ENCODE results near the gene RAB4B. TPM values are rescaled to one million over a fixed set of nuclear protein-coding genes. Genes with fewer than 3 reads are reported as not detected.
"Not testable (repeated sequence)": the region's sequence is repeated elsewhere in the genome, so short reads cannot be mapped to it uniquely, and the experiment has no call there.

Gene RAB4B
- total RNA-seq, 2 donors from 2014 or later, result 65.9 to 67.9 TPM

GRCh38 chr19:40775632-40776022, 2.4 kb upstream of the RAB4B start:
- ATAC-seq (no peak), DNase-seq (no peak)
- intact Hi-C loops (cut with DNase I, micrococcal nuclease), result no loop called here

GRCh38 chr19:40776364-40776763, 1.7 kb upstream of the RAB4B start:
- no peak for DNase-seq
- intact Hi-C loops (cut with DNase I, micrococcal nuclease), result no loop called here
- ATAC-seq, result no peak

GRCh38 chr19:40776932-40777644, 959 bp upstream of the RAB4B start:
- DNase-seq (peak; percentile 90 to 92), ATAC-seq (peak; percentile 77)
- intact Hi-C loops (cut with DNase I, micrococcal nuclease), result no loop called here

GRCh38 chr19:40777645-40777936, 456 bp upstream of the RAB4B start:
- ATAC-seq, result no peak
- DNase-seq, result no peak
- intact Hi-C loops (cut with DNase I, micrococcal nuclease), result no loop called here

GRCh38 chr19:40778706-40779284, 748 bp downstream of the RAB4B start:
- intact Hi-C loops (cut with DNase I, micrococcal nuclease), result no loop called here
- ATAC-seq, result no peak
- DNase-seq, result no peak

GRCh38 chr19:40780582-40780981, 2.5 kb downstream of the RAB4B start:
- intact Hi-C loops (cut with DNase I, micrococcal nuclease), result no loop called here
- DNase-seq (no peak), ATAC-seq (no peak)

GRCh38 chr19:40781140-40781539, 3.1 kb downstream of the RAB4B start:
- DNase-seq, result no peak
- ATAC-seq, result no peak
- intact Hi-C loops (cut with DNase I, micrococcal nuclease), result no loop called here

GRCh38 chr19:40783711-40784110, 5.7 kb downstream of the RAB4B start:
- intact Hi-C loops (cut with DNase I, micrococcal nuclease), result no loop called here
- DNase-seq (no peak), ATAC-seq (no peak)

- ATAC-seq; intact Hi-C loops (cut with DNase I, micrococcal nuclease); DNase-seq: not testable (repeated sequence)
Measured at GRCh38 chr19:40784146-40784545, 6.1 kb downstream of the RAB4B start.

- intact Hi-C loops (cut with DNase I, micrococcal nuclease), result no loop called here
- DNase-seq (no peak), ATAC-seq (no peak)
Measured at GRCh38 chr19:40785526-40785925, 7.5 kb downstream of the RAB4B start.

- ATAC-seq, result no peak
- intact Hi-C loops (cut with DNase I, micrococcal nuclease), result no loop called here
- DNase-seq, result no peak
Measured at GRCh38 chr19:40786060-40787037, 8.3 kb downstream of the RAB4B start.

- DNase-seq (no peak), ATAC-seq (no peak)
- intact Hi-C loops (cut with DNase I, micrococcal nuclease), result no loop called here
Measured at GRCh38 chr19:40791349-40791748, 13.3 kb downstream of the RAB4B start.

GRCh38 chr19:40791996-40792395, 13.9 kb downstream of the RAB4B start:
- intact Hi-C loops (cut with DNase I, micrococcal nuclease), result no loop called here
- no peak for DNase-seq
- peak; percentile 65 for ATAC-seq

- DNase-seq (no peak), ATAC-seq (no peak)
- intact Hi-C loops (cut with DNase I, micrococcal nuclease), result no loop called here
Measured at GRCh38 chr19:40797166-40797962, 19.3 kb downstream of the RAB4B start.

- ATAC-seq (peak; percentile 67), DNase-seq (peak; percentile 84 to 90)
- intact Hi-C loops (cut with DNase I, micrococcal nuclease), result no loop called here
Measured at GRCh38 chr19:40797963-40798682, 20.1 kb downstream of the RAB4B start.

- intact Hi-C loops (cut with DNase I, micrococcal nuclease), result no loop called here
- DNase-seq, result peak; percentile 100
- ATAC-seq, result peak; percentile 76
Measured at GRCh38 chr19:40798683-40799557, 20.9 kb downstream of the RAB4B start, which contains the start of gene EGLN2. TSS of gene EGLN2 (plus strand) at chr19:40799191. CDS start at chr19:40800573, 1,382 bp downstream.

- no peak for ATAC-seq
- peak in 1 of 2 donors; percentile 65 for DNase-seq
- intact Hi-C loops (cut with DNase I, micrococcal nuclease), result no loop called here
Measured at GRCh38 chr19:40799558-40800338, 21.7 kb downstream of the RAB4B start.
